ENCODE measurements around the gene MOBP. TPM values are rescaled to one million over a fixed set of nuclear protein-coding genes. Genes with fewer than 3 reads are reported as not detected.
"Not testable (repeated sequence)": the region's sequence is repeated elsewhere in the genome, so short reads cannot be mapped to it uniquely, and the experiment has no call there.

The MOBP gene
- polyA plus RNA-seq, 3 donors, result not detected

- Histone ChIP-seq H3K79me2 (ENCODE audit: insufficient read depth, low read length) (no peaks in the 10 kb centered on the region), H3K9me3 (replicated peaks in 1 of 2; ENCODE audit: control insufficient read depth in 1 of 2, insufficient read depth in 1 of 2, low read length in 2 of 2) (no peaks in the 10 kb centered on the region)
These were observed 10.1 kb upstream of the MOBP start for GRCh38 chr3:39457361-39457760.

DNA sequence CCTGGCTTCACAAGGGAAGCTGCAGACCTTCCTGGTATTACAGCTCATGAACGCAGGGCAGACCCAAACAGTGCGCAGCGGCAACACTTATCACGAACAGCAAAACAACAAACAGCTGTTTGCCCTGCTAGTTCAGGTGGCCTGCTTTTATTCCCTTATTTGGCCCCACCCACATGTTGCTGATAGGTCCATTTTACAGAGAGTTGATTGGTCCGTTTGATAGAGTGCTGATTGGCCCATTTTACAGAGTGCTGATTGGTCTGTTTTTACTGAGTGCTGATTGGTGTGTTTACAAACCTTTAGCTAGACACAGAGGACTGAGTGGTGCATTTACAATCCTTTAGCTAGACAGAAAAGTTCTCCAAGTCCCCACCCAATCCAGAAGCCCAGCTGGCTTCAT is 8.9 kb upstream of the MOBP start:
- H3K4me3 ChIP-seq (replicated peaks in 1 of 3; ENCODE audit: low read depth in 2 of 3, low read length in 3 of 3); H2AFZ ChIP-seq (ENCODE audit: insufficient read depth, low read depth, low read length, poor library complexity, severe bottlenecking); H3K79me2 ChIP-seq (ENCODE audit: insufficient read depth, low read length); H3K27me3 Mint-ChIP-seq (ENCODE audit: low read depth in 3 of 3); H3K4me2 ChIP-seq (replicated peaks; ENCODE audit: extremely low read depth, low read length, poor library complexity, severe bottlenecking); H3K4me1 ChIP-seq (ENCODE audit: control insufficient read depth in 1 of 2, insufficient read depth in 2 of 2, low read length in 2 of 2); intact Hi-C loops (cut with micrococcal nuclease); DNase-seq; H4K20me1 ChIP-seq (ENCODE audit: insufficient read depth, low read length); H3K27me3 ChIP-seq (ENCODE audit: control insufficient read depth in 2 of 2, insufficient read depth in 2 of 2, low read length in 2 of 2); H3K9ac ChIP-seq (ENCODE audit: insufficient read depth, low read length, poor library complexity, severe bottlenecking); H3K27ac Mint-ChIP-seq; H3K4me3 Mint-ChIP-seq; H3K36me3 Mint-ChIP-seq; H3K4me1 Mint-ChIP-seq; H3K36me3 ChIP-seq (replicated peaks in 1 of 2; ENCODE audit: control insufficient read depth in 1 of 2, insufficient read depth in 2 of 2, low read length in 2 of 2); H3K9me3 ChIP-seq (replicated peaks in 1 of 2; ENCODE audit: control insufficient read depth in 1 of 2, insufficient read depth in 1 of 2, low read length in 2 of 2); H3K27ac ChIP-seq (ENCODE audit: low read depth in 1 of 2, low read length in 2 of 2); H3K9me3 Mint-ChIP-seq: not testable (repeated sequence)
- WGBS (ENCODE audit: insufficient coverage), result 100% methylated on average over 3 of the region's 5 CpGs

More at GRCh38 chr3:39457361-39457760, 10.1 kb upstream of the MOBP start:
- Mint-ChIP-seq H3K27ac (no peak overlapping the region), H3K4me3 (no peak overlapping the region), H3K27me3 (ENCODE audit: low read depth in 3 of 3) (peaks cover 2 to 10% (median 8%) of the 10 kb centered on the region in 3 donors), H3K36me3 (no peaks in the 10 kb centered on the region), H3K9me3 (peaks cover 0 to 2% (median 0%) of the 10 kb centered on the region in 7 donors), H3K4me1 (no peaks in the 10 kb centered on the region)
- H3K27ac ChIP-seq (ENCODE audit: low read depth in 1 of 2, low read length in 2 of 2), result no peak overlapping the region
- H3K27me3 ChIP-seq (ENCODE audit: control insufficient read depth in 2 of 2, insufficient read depth in 2 of 2, low read length in 2 of 2), result no peaks in the 10 kb centered on the region
- no peak for TF ChIP-seq CTCF (IDR thresholded peaks at IDR 0.05)
- H3K4me3 ChIP-seq (replicated peaks in 1 of 3; ENCODE audit: low read depth in 2 of 3, low read length in 3 of 3), result no peak overlapping the region
- H3K36me3 ChIP-seq (replicated peaks in 1 of 2; ENCODE audit: control insufficient read depth in 1 of 2, insufficient read depth in 2 of 2, low read length in 2 of 2), result no peaks in the 10 kb centered on the region
- no peak overlapping the region for H3K9ac ChIP-seq (ENCODE audit: insufficient read depth, low read length, poor library complexity, severe bottlenecking)
- DNase-seq, result no peak
- H2AFZ ChIP-seq (ENCODE audit: insufficient read depth, low read depth, low read length, poor library complexity, severe bottlenecking), result no peak overlapping the region
- WGBS (ENCODE audit: insufficient coverage), result 92% methylated on average over 5 of the region's 9 CpGs
- H3K4me1 ChIP-seq (ENCODE audit: control insufficient read depth in 1 of 2, insufficient read depth in 2 of 2, low read length in 2 of 2), result no peaks in the 10 kb centered on the region
- intact Hi-C loops (cut with micrococcal nuclease), result no loop called here
- no peak overlapping the region for H3K4me2 ChIP-seq (replicated peaks; ENCODE audit: extremely low read depth, low read length, poor library complexity, severe bottlenecking)
- H4K20me1 ChIP-seq (ENCODE audit: insufficient read depth, low read length), result no peaks in the 10 kb centered on the region

All from CD14-positive monocyte (primary cell).